ENCODE data around the gene PELO. TPM values are rescaled to one million over a fixed set of nuclear protein-coding genes. Genes with fewer than 3 reads are reported as not detected.
"Not testable (repeated sequence)": the region's sequence is repeated elsewhere in the genome, so short reads cannot be mapped to it uniquely, and the experiment has no call there.

PELO gene
- total RNA-seq, 5 donors from 2014 or later (not counting 1 experiment from before 2014, with no cell fraction given) = 7.3 to 18.2 (median 13.8) TPM

- H3K9me3 ChIP-seq; H3K36me3 Mint-ChIP-seq; H3K4me3 Mint-ChIP-seq; H3K27me3 ChIP-seq (replicated peaks in 1 of 2; ENCODE audit: control insufficient read depth in 2 of 2, extremely low read depth in 1 of 2, insufficient read depth in 2 of 2, low read length in 1 of 2); H3K36me3 ChIP-seq (ENCODE audit: control insufficient read depth in 2 of 2, extremely low read depth in 1 of 2, insufficient read depth in 1 of 2, low read length in 1 of 2); POLR2A ChIA-PET; H3K4me3 ChIP-seq (ENCODE audit: control insufficient read depth in 1 of 2, extremely low read depth in 1 of 2, low read length in 1 of 2); DNase-seq; ATAC-seq (replicated peaks in 1 of 4); H3K9me3 Mint-ChIP-seq; CTCF ChIA-PET; H3K27me3 Mint-ChIP-seq: not testable (repeated sequence)
- Histone ChIP-seq H3K4me1 (ENCODE audit: control insufficient read depth in 1 of 2, extremely low read depth in 1 of 2, insufficient read depth in 2 of 2, low read length in 2 of 2) (peaks cover 27 to 60% of the 10 kb centered on the region in 2 experiments), H3K27ac (ENCODE audit: low read length) (peak overlapping the region; percentile 38)
- 100% methylated on average over 1 of the region's 2 CpGs for WGBS (ENCODE audit: insufficient coverage)
- H3K4me1 Mint-ChIP-seq = peaks cover 56 to 72% (median 63%) of the 10 kb centered on the region in 3 donors
- peak overlapping the region; percentile 89 for H3K27ac Mint-ChIP-seq
Measured at GRCh38 chr5:52744867-52745458, 42.8 kb upstream of the PELO start.

GRCh38 chr5:52746539-52746938, 41.2 kb upstream of the PELO start:
- no peaks in the 10 kb centered on the region for H3K9me3 ChIP-seq
- no peak for DNase-seq
- no peaks in the 10 kb centered on the region for H3K9me3 Mint-ChIP-seq
- no peak for ATAC-seq (replicated peaks in 1 of 4)
- no peaks in the 10 kb centered on the region for H3K36me3 ChIP-seq (ENCODE audit: control insufficient read depth in 2 of 2, extremely low read depth in 1 of 2, insufficient read depth in 1 of 2, low read length in 1 of 2)
- CTCF ChIA-PET = no interaction called here
- no peak overlapping the region for H3K27ac ChIP-seq (ENCODE audit: low read length)
- no peak overlapping the region for H3K4me3 ChIP-seq (ENCODE audit: control insufficient read depth in 1 of 2, extremely low read depth in 1 of 2, low read length in 1 of 2)
- H3K4me1 Mint-ChIP-seq = peaks cover 48 to 66% (median 59%) of the 10 kb centered on the region in 3 donors
- H3K27ac Mint-ChIP-seq = no peak overlapping the region
- no CpG with 5 or more reads among the region's 2 CpGs for WGBS (ENCODE audit: insufficient coverage)
- no peaks in the 10 kb centered on the region for H3K36me3 Mint-ChIP-seq
- H3K27me3 ChIP-seq (replicated peaks in 1 of 2; ENCODE audit: control insufficient read depth in 2 of 2, extremely low read depth in 1 of 2, insufficient read depth in 2 of 2, low read length in 1 of 2) = no peaks in the 10 kb centered on the region
- POLR2A ChIA-PET = no interaction called here
- peaks cover 26 to 45% of the 10 kb centered on the region in 2 experiments for H3K4me1 ChIP-seq (ENCODE audit: control insufficient read depth in 1 of 2, extremely low read depth in 1 of 2, insufficient read depth in 2 of 2, low read length in 2 of 2)
- no peak overlapping the region for H3K4me3 Mint-ChIP-seq
- H3K27me3 Mint-ChIP-seq = no peaks in the 10 kb centered on the region

GRCh38 chr5:52748590-52748989, 39.1 kb upstream of the PELO start:
- POLR2A ChIA-PET = no interaction called here
- Mint-ChIP-seq H3K4me3 (no peak overlapping the region), H3K27me3 (no peaks in the 10 kb centered on the region), H3K9me3 (no peaks in the 10 kb centered on the region), H3K4me1 (peaks cover 28 to 46% (median 40%) of the 10 kb centered on the region in 3 donors), H3K36me3 (no peaks in the 10 kb centered on the region), H3K27ac (no peak overlapping the region)
- no peak overlapping the region for H3K4me3 ChIP-seq (ENCODE audit: control insufficient read depth in 1 of 2, extremely low read depth in 1 of 2, low read length in 1 of 2)
- ATAC-seq (replicated peaks in 1 of 4) (no peak), DNase-seq (no peak)
- H3K27me3 ChIP-seq (replicated peaks in 1 of 2; ENCODE audit: control insufficient read depth in 2 of 2, extremely low read depth in 1 of 2, insufficient read depth in 2 of 2, low read length in 1 of 2) = no peaks in the 10 kb centered on the region
- peaks cover 14 to 25% of the 10 kb centered on the region in 2 experiments for H3K4me1 ChIP-seq (ENCODE audit: control insufficient read depth in 1 of 2, extremely low read depth in 1 of 2, insufficient read depth in 2 of 2, low read length in 2 of 2)
- WGBS (ENCODE audit: insufficient coverage) = no CpG with 5 or more reads among the region's 1 CpG
- CTCF ChIA-PET = no interaction called here
- H3K27ac ChIP-seq (ENCODE audit: low read length) = no peak overlapping the region
- H3K9me3 ChIP-seq = no peaks in the 10 kb centered on the region
- no peaks in the 10 kb centered on the region for H3K36me3 ChIP-seq (ENCODE audit: control insufficient read depth in 2 of 2, extremely low read depth in 1 of 2, insufficient read depth in 1 of 2, low read length in 1 of 2)

GRCh38 chr5:52749666-52750065, 38.0 kb upstream of the PELO start:
- H3K36me3 Mint-ChIP-seq = no peaks in the 10 kb centered on the region
- Histone ChIP-seq H3K27ac (ENCODE audit: low read length) (no peak overlapping the region), H3K36me3 (ENCODE audit: control insufficient read depth in 2 of 2, extremely low read depth in 1 of 2, insufficient read depth in 1 of 2, low read length in 1 of 2) (no peaks in the 10 kb centered on the region), H3K4me1 (ENCODE audit: control insufficient read depth in 1 of 2, extremely low read depth in 1 of 2, insufficient read depth in 2 of 2, low read length in 2 of 2) (peaks cover 8 to 14% of the 10 kb centered on the region in 2 experiments), H3K9me3 (no peaks in the 10 kb centered on the region), H3K4me3 (ENCODE audit: control insufficient read depth in 1 of 2, extremely low read depth in 1 of 2, low read length in 1 of 2) (no peak overlapping the region), H3K27me3 (replicated peaks in 1 of 2; ENCODE audit: control insufficient read depth in 2 of 2, extremely low read depth in 1 of 2, insufficient read depth in 2 of 2, low read length in 1 of 2) (no peaks in the 10 kb centered on the region)
- peaks cover 17 to 37% (median 31%) of the 10 kb centered on the region in 3 donors for H3K4me1 Mint-ChIP-seq
- ATAC-seq (replicated peaks in 1 of 4) (no peak), DNase-seq (no peak)
- no peak overlapping the region for H3K27ac Mint-ChIP-seq
- ChIA-PET POLR2A (interaction anchor here in 1 of 2 donors (0.5 kb wide), 1 partner anchor 25 kb away, joined by 3 read pairs; no protein-coding TSS in a partner anchor), CTCF (interaction anchor here in 1 of 2 donors (0.6 kb wide), 1 partner anchor 22 kb away, joined by 3 read pairs; no protein-coding TSS in a partner anchor)
- H3K9me3 Mint-ChIP-seq = no peaks in the 10 kb centered on the region
- H3K4me3 Mint-ChIP-seq = no peak overlapping the region
- no peaks in the 10 kb centered on the region for H3K27me3 Mint-ChIP-seq

- Mint-ChIP-seq H3K4me1 (peaks cover 2 to 23% (median 16%) of the 10 kb centered on the region in 3 donors), H3K4me3 (no peak overlapping the region), H3K27me3 (no peaks in the 10 kb centered on the region), H3K27ac (no peak overlapping the region), H3K36me3 (no peaks in the 10 kb centered on the region), H3K9me3 (no peaks in the 10 kb centered on the region)
- ChIA-PET CTCF (no interaction called here), POLR2A (no interaction called here)
- H3K9me3 ChIP-seq = no peaks in the 10 kb centered on the region
- H3K36me3 ChIP-seq (ENCODE audit: control insufficient read depth in 2 of 2, extremely low read depth in 1 of 2, insufficient read depth in 1 of 2, low read length in 1 of 2) = no peaks in the 10 kb centered on the region
- ATAC-seq (replicated peaks in 1 of 4) (no peak), DNase-seq (no peak)
- no peak overlapping the region for H3K27ac ChIP-seq (ENCODE audit: low read length)
- WGBS (ENCODE audit: insufficient coverage) = no CpG with 5 or more reads among the region's 1 CpG
- H3K4me3 ChIP-seq (ENCODE audit: control insufficient read depth in 1 of 2, extremely low read depth in 1 of 2, low read length in 1 of 2) = no peak overlapping the region
- H3K27me3 ChIP-seq (replicated peaks in 1 of 2; ENCODE audit: control insufficient read depth in 2 of 2, extremely low read depth in 1 of 2, insufficient read depth in 2 of 2, low read length in 1 of 2) = no peaks in the 10 kb centered on the region
- peaks cover 0 to 5% of the 10 kb centered on the region in 2 experiments for H3K4me1 ChIP-seq (ENCODE audit: control insufficient read depth in 1 of 2, extremely low read depth in 1 of 2, insufficient read depth in 2 of 2, low read length in 2 of 2)
Measured at GRCh38 chr5:52751137-52751536, 36.6 kb upstream of the PELO start.

- Mint-ChIP-seq H3K36me3 (no peaks in the 10 kb centered on the region), H3K9me3 (no peaks in the 10 kb centered on the region), H3K27ac (no peak overlapping the region), H3K4me3 (no peak overlapping the region), H3K4me1 (peaks cover 0 to 11% (median 2%) of the 10 kb centered on the region in 3 donors), H3K27me3 (no peaks in the 10 kb centered on the region)
- Histone ChIP-seq H3K36me3 (ENCODE audit: control insufficient read depth in 2 of 2, extremely low read depth in 1 of 2, insufficient read depth in 1 of 2, low read length in 1 of 2) (no peaks in the 10 kb centered on the region), H3K27ac (ENCODE audit: low read length) (no peak overlapping the region), H3K9me3 (no peaks in the 10 kb centered on the region), H3K4me3 (ENCODE audit: control insufficient read depth in 1 of 2, extremely low read depth in 1 of 2, low read length in 1 of 2) (no peak overlapping the region), H3K27me3 (replicated peaks in 1 of 2; ENCODE audit: control insufficient read depth in 2 of 2, extremely low read depth in 1 of 2, insufficient read depth in 2 of 2, low read length in 1 of 2) (no peaks in the 10 kb centered on the region), H3K4me1 (ENCODE audit: control insufficient read depth in 1 of 2, extremely low read depth in 1 of 2, insufficient read depth in 2 of 2, low read length in 2 of 2) (peaks cover 0 to 2% of the 10 kb centered on the region in 2 experiments)
- 90% methylated on average over 1 of the region's 2 CpGs for WGBS (ENCODE audit: insufficient coverage)
- ATAC-seq (replicated peaks in 1 of 4) (no peak), DNase-seq (no peak)
- CTCF ChIA-PET = no interaction called here
- POLR2A ChIA-PET = interaction anchor here in 1 of 2 donors (0.7 to 1.1 kb wide), 3 partner anchors 11 to 24 kb away, joined by 3 to 4 read pairs (median 3); no protein-coding TSS in a partner anchor
Measured at GRCh38 chr5:52754051-52754450, 33.7 kb upstream of the PELO start.

All from T-cell (primary cell).